Endothelial cell of hepatic sinusoid (primary cell): ENCODE data around the gene PRKCZ.

ENCODE experiments used
- in situ Hi-C: cut with HindIII; loops from 2 replicates; pipeline ENCODE4 v1.10.0; 2017; ENCODE audit warnings: low sequenced_read_pairs

Gene PRKCZ

GRCh38 chr1:2213576-2214505, 163.6 kb downstream of the PRKCZ start:
- in situ Hi-C loops: no loop called here

DNA sequence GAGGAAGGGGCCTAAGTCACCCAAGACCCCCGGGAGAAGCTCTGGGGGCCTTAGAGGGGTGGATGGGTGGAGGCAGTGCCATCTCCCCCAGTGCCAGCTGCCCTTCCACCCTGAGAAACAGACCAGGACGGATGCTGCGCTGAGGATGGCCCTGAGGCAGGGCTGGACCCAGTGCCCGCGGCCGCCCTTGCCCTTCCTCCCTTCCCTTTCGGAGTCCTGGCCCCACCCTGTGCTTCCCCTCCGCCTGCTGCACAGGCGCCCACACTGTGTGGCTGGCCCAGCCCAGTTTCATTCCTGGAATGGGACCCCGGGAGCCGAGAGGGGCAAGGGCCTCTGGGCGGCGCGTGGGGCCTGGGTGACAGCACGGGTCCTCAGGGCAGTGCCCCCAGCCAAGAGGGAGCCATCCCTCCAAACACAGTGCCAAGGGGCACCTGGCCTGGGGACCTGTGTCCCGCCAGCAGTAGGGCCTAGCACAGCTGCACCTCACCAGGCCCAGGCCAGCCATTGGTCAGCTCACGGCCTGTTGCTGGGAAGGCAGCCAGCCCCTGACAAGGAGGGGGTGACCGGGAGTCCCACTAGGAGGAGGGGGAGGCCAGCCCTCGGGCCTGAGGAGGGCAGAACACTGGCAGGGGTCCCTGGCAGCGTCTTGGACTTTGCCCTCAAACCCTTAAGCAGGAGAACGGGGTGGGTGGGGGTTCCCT, 164.5 kb downstream of the PRKCZ start:
- in situ Hi-C loops: no loop called here

DNA sequence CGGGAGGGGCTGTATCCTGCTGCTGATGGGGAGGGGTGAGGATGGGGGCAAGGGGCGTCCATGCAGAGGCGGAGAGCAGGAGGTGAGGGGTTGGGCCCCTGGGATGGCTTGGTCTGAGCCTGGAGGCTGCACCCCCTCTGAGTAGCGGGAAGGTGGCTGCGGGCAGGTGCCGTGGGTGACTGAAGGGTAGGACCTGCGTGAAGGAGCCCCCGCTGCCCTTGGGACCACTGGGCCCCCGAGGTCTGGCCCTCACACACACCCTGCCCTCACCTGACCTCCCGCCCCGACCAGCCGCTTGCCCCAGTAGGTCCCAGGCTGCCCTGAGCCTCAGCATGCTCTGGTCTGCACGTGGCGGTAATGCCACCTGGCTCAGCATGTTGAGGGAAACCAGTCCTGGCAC, 165.1 kb downstream of the PRKCZ start:
- in situ Hi-C loops: no loop called here

GRCh38 chr1:2215909-2216766, 165.9 kb downstream of the PRKCZ start:
- in situ Hi-C loops: no loop called here

- in situ Hi-C loops: no loop called here
These were observed 166.5 kb downstream of the PRKCZ start for GRCh38 chr1:2216767-2217058.

DNA sequence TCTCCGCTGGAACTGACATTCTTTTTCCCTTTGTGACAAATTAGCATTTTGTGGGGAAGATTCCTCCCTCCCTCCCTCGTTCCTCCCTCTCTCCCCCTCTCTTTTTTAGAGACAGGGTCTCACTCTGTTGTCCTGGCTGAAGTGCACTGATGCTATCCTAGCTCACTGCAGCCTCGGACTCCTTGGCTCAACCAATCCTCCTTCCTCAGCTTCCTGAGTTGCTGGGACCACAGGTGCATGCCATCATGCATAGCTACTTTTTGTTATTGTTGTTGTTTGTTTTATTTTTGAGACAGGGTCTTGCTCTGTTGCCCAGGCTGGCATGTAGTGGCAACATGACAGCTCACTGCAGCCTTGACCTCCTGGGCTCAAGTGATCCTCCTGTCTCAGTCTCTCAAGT, 171.1 kb downstream of the PRKCZ start:
- in situ Hi-C loops: loop anchor here (5.0 kb wide), 1 partner anchor 81 kb away; no protein-coding TSS in a partner anchor

DNA sequence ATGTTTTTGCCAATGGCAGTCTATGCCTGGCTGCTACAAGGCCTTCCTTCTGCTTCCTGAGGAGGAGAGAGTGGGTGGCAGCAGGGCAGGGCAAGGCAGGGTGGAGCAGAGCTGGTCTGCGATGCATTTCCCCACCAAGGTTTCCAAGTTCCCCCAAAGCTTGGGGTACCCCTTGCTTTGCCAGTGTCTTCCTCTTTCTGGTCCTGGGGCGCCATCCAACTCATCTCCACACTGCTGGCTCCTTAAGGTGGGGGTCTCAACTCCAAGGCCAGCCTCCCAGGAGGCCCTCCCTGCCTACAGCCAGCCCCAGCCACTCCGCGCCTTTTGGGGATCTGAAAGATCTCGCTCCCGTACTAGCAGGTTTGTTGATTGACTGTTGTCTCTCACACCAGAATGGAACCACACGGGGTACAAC, 174.0 kb downstream of the PRKCZ start:
- in situ Hi-C loops: loop anchor here (5.0 kb wide), 1 partner anchor 78 kb away; no protein-coding TSS in a partner anchor

- in situ Hi-C loops: loop anchor here (5.0 kb wide), 1 partner anchor 77 kb away; no protein-coding TSS in a partner anchor
These were observed 174.6 kb downstream of the PRKCZ start for GRCh38 chr1:2224631-2225428.

GRCh38 chr1:2226525-2227345, 176.5 kb downstream of the PRKCZ start:
- in situ Hi-C loops: no loop called here

DNA sequence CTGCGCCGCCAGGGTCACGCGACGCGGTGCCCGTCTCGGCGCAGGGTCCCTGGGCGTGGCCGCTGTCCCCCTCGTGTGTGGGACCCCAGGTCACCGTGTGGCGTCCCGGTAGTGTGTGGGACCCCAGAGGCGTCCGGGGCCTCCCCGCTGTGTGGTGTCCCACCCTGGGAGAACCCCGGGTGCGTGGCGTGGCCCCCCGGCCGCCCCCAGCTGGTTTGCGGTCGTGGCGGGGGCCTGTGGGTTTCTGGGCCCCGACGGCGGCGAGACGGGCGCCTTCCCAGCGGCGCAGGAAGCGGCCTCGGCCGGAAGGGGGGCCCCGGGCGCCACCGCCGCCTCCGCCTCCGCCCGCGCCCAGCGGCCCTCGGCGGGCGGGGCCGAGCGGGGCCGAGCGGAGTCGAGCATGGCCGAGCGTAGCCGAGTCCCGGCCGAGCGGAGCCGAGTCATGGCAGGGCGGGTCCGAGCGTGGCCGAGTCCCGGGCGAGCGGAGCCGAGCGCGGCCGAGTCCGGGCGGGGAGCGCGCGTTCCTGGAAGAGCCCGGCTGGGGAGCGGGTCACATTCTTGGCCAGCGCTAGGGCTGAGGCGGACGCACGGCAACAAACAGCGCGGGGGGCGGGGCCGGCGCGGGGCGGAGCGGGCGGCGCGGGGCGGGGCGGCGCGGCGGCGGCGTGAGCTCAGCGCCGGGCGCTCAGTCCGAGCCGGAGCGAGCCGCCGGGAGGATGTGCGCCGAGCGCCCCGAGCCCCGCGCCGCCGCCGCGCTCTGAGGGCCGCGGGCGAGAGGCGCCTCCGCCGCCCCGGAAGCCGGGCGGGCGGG, 177.3 kb downstream of the PRKCZ start:
- in situ Hi-C loops: no loop called here

DNA sequence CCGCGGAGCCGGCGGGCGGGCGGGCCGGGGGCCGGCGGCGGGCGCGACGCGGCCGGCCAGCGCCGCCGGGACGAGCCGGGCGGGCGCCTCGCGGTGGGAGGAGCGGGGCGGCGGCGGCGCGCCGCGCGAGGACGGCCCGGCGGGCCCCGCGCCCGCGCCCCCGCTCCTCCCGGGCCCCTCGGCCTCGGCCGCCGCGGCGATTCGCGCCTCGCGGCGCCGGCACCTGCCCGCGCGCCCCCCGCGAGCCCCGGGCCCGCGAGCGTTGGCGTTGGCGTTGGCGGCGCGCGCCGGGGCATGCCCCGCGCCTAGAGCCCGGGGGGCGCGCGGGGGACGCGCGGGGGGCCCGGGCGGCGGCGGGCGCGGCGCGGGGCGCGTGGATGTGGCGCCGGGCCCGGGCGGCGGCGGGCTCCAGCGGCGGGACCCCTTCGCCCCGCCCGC, 178.0 kb downstream of the PRKCZ start, which contains the start of gene SKI:
SKI (plus strand) TSS at position 163 of the 438 bp plus-strand sequence. CDS start 448 bp downstream, outside the sequence.
- in situ Hi-C loops: no loop called here

DNA sequence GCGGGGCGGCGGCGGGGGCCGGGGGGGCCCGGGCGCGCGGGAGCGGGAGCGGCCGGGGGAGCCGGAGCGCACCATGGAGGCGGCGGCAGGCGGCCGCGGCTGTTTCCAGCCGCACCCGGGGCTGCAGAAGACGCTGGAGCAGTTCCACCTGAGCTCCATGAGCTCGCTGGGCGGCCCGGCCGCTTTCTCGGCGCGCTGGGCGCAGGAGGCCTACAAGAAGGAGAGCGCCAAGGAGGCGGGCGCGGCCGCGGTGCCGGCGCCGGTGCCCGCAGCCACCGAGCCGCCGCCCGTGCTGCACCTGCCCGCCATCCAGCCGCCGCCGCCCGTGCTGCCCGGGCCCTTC, 178.5 kb downstream of the PRKCZ start:
- in situ Hi-C loops: no loop called here

GRCh38 chr1:2229037-2229864, 179.0 kb downstream of the PRKCZ start:
- in situ Hi-C loops: no loop called here

- in situ Hi-C loops: no loop called here
These were observed 179.9 kb downstream of the PRKCZ start for GRCh38 chr1:2229911-2230731.

DNA sequence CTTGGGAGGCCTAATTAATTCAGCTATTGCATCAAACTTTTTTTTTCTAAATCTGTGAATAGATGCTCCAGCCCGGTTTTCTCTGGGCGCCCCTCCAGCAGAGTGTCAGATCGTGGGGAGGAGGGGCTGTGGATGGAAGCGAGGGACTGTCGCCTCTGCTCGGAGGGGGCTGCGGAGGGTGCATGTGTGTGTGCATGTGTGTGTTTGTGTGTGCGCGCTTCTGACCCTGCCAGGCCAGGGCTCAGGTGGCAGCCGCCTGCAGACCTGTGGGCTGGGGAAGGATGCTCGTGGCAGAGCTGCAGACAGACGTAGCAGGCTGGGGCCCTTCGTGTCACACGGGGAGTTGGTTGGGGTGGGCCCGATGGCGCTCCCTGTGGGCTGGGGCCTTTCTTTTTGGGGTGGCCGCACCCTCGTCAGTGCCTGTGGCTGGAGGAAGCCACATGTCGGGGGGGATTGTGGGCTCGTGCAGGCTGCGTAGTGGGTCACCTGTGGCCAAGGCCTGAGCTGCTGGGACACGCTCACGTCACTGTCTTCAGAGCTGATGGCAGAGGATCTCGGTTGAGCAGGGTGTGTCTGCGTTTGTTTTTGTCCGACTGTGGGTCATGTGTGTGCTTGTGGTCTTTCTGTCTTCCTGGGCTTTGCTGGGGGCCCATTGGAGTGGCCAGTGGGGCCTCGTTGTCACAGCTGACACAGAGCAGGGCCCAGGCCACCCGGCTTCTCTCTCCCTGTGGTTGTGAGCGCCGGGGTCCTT, 180.7 kb downstream of the PRKCZ start:
- in situ Hi-C loops: no loop called here
